NCI-H526 (cell line): ENCODE measurements around the gene TGFB1I1.
"Not testable (repeated sequence)": the region's sequence is repeated elsewhere in the genome, so short reads cannot be mapped to it uniquely, and the experiment has no call there.

Source experiments
- DNase-seq, 2 experiments: peaks; one replicate each; lab custom pipeline; 2025; lab: John Stamatoyannopoulos, UW

Gene TGFB1I1

DNA sequence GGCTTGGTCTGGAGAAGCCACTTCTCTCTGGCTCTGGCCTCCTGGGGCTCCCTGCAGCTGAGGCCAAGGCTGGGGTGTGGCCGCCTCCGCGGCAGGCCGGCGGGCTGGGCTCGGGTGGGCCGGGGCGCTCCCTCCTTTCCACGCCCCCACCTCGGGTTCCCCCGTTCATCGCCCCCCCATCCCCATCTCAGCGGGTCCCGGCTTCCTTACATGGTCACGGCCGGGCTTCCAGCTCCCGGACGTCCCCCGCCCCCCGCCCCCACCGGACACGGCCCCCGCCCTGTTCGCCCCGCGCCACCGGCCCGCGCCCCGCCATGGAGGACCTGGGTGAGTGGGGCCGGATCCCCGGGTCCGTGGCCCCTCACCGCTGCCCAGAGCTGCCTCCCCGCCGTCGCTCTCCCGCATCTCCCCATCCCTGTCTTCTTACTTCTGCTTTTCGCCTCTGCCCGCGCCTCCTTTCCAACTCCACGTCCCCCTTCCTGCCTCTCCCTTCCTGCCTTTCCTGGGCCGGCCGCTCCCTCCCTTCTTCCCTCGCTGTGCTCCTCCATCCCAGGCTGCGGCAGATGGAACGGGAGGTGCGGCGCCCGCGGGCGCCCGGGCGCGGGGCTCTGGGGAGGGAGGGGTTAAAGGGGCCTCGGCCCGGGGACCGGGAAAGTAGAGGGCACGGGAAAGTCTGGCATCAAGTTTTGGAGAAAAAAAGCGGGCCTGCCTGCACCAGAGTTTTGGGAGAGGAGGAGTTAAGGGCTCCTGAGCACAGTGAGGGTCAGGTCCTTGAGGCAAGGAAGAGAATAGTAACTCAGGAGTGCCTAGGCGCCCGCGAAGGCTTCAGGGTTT is at the start of gene TGFB1I1:
TGFB1I1 (plus strand) TSS at position 278 of the 834 bp plus-strand sequence; CDS start at position 315, 37 bp downstream.
- DNase-seq, result peak in 1 of 2 experiments; percentile 32

DNA sequence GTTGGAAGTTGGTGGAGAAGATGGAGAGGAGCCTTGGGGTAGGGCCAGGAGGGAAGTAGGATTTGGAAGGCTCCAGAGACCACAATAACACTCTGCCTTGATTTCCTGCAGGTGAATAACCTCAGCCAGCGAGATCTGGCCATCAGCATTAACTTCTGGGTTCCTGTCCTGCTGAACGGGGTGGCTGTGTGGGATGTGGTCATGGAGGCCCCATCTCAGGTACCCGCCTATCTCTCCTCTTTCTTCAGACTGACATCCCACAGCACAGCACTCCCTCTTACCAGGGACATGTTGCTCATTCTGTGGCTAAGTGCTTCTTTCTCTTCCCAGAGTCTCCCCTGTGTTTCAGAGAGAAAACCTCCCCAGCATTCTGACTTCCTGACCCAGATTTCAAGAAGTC is 48.7 kb upstream of the TGFB1I1 start:
- no peak for DNase-seq

DNA sequence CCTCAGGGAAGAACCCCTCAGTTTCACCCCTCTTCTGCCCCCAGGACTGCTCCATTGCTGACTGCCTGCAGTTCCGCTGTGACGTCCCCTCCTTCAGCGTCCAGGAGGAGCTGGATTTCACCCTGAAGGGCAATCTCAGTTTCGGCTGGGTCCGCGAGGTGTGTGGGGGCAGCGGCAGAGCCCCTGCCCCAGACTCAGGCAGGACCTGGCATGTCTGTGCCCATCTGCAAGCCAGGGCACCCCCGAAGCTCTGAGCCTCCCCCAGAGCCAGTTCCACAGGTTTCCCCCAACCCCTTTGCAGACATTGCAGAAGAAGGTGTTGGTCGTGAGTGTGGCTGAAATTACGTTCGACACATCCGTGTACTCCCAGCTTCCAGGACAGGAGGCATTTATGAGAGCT is 48.2 kb upstream of the TGFB1I1 start:
- no peak for DNase-seq

DNA sequence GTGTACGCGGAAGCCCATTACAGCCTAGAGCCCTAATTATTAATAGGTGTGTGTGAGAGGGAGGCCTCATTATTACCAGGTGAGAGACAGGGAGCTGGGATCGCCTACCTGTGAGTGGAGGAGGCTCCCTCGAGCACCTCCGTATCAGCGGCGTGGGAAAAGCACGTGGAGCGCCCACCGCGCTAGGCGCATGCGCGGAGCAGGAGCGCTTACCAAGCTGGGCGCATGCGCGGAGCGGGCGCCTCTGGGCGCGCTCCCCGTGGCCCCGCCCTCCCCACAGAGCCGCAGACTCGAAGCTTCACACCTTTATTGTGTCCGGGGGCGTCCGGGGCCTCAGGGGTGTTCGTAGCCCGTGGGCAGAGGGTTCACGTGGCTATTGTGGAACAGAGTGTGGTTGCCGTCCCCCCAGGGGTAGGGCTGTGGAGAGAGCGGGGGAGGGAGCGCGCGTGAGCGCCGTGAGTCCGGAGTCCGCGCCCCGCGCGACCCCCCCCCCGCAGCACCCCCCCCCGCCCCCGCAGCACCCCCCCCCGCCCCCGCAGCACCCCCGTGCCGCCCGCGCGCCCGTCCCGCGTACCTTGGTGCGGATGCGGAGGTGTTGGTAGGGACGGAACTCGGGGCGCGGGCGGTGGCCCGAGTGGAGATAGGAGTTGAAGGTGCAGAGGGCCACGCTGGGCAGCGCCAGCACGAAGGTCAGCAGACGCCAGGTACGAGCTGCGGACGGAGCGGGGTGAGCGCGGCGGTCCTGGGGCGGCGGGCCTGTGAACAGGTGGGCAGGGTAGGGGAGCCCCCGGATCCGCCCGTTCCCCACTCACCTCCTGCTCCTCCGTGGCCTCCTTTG is 44.3 kb upstream of the TGFB1I1 start:
- peak; percentile 2 to 73 for DNase-seq

DNA sequence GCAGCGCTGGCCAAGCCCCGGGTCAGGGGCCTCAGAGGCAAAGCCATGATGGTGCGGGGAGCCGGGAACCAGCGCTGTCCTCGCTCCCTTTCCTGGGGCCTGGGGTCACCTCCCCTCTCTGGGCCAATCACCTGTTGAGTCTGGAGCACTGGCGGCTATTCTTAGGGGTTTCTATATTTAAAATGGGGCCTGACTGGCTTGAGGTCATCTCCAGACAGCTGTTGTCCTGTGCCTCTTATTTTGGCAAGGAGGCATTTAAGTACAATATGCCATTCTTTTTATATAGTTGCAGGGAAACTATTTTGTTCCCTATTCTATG is 43.7 kb upstream of the TGFB1I1 start, which contains the start of gene COX6A2:
COX6A2 (minus strand) TSS at position 82 of the 319 bp plus-strand sequence; CDS start at position 47, 35 bp downstream.
- no peak for DNase-seq

DNA sequence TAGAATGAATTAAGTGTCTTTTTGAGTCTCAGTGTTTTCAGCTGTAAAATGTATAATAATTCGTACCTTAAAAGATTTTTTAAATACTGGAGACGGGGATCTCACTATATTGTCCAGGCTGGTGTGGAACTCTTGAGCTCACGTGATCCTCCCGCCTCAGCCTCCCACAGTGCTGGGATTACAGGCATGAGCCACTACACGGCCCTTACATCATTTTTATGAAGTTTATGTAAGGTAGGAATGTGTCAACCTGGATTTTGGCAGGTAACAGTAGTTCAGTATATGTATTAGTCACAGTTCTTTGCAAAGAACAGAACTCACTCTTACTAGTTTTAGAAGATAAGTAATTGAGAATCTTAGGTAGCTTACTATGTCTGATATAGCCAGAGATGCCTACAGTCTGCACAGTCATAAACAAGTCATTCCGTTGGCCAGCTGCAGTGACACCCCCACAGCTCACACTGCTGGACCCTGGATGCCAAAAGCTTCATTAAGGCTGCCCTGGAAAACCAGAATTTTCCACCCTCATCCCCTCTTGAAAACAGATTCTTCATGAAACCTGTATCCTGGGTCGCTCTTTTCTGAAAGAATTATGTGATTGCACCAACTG is 43.2 kb upstream of the TGFB1I1 start:
- no peak for DNase-seq

DNA sequence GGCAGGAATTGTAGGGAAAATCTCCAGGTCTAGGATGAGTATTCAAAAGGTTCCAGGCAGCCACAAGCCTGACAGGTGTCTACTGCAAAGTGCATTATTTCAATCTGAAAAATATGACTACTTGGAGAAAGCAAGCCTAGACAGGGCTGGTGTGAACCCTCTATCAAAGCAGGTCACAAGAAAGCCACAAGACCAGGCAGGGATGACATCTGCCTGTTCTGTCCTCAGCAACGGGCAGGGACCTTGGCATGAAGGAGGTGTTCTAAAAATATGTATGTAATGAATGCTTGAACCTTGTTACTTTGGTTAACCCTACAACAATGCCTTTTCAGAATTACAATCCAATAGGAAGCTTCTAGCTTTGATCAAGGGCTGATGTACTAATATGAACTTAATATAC is 42.6 kb upstream of the TGFB1I1 start:
- DNase-seq, result no peak

DNA sequence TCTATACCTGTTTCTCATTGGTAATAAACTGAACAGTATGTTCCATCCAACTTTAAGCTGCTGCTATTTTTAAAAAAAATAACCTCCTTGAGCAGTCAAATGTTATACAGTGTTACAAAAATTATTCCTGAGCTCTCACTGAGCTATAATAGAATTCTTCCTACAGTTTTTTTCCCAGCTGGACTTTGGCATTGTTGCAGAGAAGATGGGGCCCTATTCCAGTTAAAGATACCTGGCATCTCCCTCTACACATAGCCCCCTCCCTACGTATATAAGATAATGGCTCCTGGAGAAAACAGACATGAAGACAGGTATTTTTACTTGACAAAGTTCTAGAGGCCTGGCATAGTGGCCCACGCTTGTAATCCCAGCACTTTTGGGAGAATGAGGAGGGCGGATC is 42.2 kb upstream of the TGFB1I1 start:
- no peak for DNase-seq

DNA sequence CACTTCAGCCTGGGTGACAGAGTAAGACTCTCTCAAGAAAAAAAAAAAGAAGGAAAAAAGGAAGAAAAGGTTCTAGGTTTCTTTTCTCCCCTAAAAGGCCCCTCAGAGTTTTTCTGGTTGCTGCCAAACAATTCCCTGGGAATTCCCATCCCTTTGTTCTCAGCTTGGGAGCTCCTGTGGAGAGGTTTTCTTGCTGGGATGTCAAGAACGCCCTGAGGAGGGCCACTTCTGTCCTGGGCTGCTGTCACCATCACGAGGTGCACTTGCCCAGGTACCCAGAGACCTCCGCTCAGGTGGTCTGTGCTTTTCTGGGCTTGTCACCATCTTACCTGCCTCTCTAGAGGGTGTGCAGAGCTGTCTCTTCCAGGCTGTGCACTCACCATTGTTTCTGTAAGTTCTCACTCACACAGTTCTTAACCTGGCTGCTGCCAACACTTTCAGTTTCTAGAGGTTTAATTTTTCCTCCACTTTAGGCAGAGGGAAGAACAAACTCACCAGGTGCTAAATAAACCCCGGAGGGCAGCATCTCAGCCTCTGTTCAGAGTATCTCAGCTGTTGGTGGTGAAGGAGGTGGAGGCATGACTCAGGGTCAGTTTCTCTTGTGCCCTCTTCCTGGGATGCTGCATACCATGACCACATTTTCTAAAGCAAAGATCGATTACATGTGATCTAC is 41.4 kb upstream of the TGFB1I1 start:
- DNase-seq, result no peak

DNA sequence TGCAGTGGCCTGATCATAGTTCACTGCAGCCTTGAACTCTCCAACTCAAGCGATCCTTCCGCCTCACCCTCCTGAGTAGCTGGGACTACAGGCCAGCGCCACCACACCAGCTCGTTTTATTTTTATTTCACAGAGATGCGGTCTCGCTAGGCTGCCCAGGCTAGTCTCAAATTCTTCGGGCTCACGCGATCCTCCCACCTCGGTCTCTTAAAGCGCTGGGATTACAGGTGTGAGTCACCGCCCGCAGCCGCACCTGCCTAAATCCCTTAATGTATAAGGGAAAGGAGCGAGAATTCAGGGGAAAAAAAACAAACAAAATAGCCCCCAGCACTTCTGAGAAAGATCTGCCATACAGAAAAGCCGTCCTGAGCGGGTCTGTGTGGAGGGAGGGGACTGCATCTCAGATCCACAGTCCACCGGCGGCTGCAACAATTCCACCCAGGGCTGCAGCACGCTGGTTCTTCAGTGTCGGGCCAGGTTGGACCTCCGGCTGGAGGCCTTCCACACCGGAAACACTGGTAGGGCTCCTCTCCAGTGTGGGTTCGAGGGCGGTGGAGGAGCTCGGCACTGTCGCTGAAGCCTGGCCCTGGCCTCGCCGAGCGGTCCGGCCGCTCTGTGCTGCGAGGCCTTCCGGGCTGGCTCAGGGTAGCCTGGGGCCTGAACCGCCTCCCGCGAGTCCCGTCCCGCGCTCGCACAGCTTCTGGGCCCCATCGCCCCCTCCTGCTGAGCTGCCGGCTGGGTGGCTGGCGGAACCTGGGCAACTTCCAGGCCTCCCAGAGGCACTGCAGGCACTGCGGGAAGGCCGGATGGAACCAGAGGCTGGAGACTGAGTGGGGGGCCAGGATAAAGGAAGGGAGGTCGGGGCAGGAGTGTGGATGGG is 36.4 kb upstream of the TGFB1I1 start:
- no peak for DNase-seq

DNA sequence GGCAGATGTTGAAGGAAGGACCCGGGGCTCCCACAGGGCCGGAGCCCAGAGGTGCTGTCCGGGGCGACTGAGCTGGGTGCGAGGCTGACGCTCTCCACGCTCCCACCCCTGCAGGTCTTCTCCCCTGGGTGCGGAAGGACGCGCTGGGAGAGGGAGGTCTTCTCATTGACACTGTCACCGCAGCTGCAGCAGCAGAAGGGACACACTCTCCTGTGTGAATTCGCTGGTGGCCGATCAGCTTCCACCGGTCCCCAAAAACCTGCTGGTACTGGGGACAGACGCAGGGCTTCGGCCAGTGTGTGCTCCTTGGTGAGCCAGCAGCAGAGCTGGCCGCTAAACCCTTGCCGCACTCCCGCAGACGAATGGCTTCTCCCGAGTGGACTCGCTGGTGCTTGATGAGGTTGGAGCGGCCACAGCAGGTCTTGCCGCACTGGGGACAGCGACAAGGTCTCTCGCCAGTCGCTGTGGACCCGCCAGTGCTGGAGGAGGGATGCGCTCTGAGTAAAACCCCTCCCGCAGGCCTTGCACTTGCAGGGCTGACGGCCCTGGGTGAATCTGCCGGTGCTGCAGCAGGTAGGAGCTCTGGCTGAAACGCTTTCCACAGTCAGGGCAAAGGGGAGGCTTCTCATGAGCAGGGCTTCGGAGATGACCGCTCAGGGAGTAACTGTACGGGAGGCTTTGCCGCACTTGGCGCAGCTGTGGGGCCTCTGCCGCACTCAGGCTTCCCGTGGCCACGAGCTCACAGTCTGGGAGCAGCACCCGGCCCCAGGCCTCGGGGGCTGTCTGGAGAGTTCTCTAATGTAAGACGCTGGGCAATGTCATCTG is 35.5 kb upstream of the TGFB1I1 start:
- DNase-seq, result no peak

DNA sequence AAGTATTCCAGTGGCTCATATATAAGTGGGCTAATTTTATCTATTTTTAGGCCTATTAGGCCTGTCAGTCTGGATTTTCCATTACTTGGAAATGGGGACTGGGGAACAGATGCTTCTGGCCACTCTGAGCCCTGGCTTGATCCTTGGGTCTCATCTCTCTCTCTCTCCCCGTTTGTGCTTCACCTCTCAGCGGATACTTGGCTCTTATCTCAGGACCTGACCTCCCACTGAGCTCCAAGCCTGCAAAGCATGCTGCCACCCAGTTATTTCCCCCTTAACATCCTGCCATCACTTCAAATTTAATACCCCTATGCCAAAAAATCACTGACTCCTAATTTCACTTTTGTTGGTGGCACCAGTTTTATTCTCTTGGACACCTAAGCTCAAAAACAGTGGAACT is 33.5 kb upstream of the TGFB1I1 start:
- no peak for DNase-seq

DNA sequence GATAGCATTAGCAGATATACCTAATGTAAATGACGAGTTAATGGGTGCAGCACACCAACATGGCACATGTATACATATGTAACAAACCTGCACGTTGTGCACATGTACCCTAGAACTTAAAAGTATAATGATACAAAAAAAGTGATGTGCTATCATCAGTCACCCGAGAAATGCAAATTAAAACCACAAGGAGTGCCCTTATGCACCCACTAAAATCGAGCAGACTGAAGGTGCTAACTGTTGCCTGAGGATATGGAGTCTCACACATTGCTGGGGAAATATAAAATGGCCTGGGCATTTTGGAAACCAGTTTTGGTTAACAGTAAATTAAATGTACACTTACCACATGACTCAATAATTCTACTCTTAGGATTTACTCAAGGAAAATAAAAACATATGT is 32.9 kb upstream of the TGFB1I1 start:
- DNase-seq, result not testable (repeated sequence)

DNA sequence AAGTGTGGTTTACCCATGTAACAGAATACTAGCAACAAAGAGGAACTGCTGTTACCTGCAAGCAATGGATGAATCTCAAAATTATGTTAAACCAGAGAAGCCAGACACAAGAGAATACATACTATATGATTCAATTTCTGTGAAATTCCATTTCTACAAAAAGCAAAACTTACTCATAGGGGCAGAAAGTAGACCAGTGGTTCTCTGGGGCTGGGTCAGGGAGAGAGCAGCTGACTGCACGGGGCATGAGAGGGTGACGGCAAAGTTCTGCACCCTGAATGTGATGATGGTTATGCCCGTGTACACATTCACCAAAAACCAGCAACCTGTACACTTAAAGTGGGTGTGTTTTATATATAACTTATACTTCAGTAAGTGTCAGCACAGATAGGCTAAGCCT is 32.4 kb upstream of the TGFB1I1 start:
- no peak for DNase-seq

DNA sequence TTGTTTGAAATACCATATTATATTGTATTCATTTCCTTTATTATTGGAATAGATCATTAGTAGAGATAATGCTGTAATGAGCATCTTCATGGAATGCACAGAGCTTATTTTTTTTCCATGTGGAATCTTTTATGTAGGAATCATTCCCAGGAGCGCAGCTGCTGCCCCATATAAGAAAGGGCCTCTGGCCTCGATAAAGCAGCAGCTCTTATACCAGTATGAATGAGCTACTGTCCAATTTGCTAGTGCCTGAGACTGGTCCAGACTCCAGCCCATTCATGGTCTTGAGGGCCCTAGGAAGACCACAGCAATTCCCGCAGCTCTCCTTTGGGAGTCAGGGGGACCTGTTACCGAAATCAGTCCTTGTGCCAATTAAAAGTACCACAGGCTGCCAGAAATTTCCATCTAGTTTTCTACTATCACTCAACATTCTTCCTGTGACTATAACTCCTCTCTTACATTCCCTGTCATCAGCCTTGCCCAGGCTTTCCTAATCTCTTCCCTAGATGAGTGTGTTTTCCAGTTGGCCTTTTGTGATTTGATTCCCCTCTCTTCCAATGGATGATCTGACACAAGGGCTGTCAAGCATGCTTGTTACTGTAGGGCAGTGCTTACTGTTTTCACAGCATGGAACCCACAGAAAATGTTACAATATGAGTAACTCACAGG is 31.3 kb upstream of the TGFB1I1 start:
- DNase-seq, result no peak

DNA sequence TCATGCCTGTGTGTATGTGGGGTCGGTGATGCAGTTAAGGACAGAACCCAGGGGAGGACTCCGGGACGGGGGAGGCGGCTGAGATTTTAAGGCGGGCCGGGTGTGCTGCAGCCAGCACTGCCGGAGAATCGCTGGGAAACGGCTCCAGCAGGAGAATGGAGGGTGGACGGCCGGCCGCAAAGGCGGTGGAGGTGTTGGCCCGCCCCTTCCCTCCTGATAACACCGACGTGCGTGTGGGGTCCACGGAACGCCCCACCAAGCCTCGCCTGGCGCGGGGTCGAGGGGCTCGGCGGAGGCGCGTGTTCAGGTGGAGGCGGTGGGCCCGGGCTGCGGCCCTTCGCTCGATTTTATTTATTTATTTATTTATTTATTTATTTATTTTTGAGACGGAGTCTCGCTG is 30.0 kb upstream of the TGFB1I1 start:
- no peak for DNase-seq

DNA sequence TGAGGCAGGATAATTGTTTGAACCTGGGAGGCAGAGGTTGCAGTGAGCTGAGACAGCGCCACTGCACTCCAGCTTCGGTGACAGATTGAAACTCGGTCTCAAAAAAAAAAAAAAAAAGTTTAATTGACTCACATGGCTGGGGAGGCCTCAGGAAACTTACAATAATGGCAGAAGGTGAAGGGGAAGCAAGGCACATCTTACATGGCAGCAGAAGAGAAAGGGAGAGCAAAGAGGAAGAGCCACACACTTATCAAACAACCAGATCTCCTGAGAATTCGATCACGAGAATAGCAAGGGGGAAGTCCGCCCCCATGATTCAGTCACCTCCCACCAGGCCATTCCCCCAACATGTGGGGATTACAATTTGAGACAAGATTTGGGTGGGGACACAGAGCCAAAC is 26.0 kb upstream of the TGFB1I1 start:
- not testable (repeated sequence) for DNase-seq

DNA sequence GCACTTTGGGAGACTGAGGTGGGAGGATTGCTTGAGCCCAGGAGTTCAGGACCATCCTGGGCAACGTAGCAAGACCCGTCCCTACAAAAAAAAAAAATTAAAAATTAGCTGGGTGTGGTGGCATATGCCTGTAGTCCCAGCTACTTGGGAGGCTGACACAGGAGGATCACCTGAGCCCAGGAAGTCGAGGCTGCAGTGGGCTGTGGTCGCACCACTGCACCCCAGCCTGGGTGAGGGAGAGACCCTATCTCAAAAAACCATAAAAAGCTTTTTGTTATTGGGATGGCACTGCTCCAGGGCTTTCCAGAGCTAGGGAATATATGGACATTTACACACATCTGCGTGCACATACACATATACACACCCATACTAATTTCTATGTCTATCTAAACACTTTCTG is 20.8 kb upstream of the TGFB1I1 start:
- no peak for DNase-seq

DNA sequence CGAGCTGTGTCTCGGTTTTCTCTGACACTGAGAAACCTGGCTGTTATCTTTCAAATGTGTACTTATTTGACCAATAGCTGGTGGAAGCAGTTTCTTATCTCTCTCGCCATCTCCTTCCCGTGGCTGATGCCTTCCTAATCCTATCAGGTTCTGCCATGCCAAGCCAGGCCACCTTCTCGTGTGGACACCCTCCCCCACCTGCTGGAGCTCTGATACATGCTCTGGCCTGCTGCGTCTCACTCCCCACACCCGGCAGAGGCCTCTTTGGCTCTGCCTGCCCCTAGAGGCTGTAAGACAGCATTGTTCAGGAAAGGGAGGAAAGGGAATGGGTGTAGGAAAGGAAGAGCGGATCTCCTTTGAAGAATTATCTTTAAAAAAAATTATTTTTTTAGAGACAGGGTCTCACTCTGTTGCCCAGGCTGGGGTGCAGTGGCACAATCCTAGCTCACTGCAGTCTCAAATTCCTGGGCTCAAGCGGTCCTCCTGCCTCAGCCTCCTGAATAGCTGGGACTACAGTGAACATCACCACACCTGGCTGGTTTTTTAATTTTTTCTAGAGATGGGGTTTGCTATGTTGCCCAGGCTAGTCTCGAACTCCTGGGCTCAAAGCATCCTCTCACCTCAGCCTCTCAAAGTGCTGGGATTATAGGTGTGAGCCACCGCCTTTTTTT is 20.1 kb upstream of the TGFB1I1 start:
- DNase-seq, result peak in 1 of 2 experiments; percentile 78
